ENCODE measurements around the gene RBBP5. TPM values are rescaled to one million over a fixed set of nuclear protein-coding genes. Genes with fewer than 3 reads are reported as not detected.

Gene RBBP5
- total RNA-seq, 4 donors from 2014 or later, result 11.8 to 18.1 (median 15.9) TPM

DNA sequence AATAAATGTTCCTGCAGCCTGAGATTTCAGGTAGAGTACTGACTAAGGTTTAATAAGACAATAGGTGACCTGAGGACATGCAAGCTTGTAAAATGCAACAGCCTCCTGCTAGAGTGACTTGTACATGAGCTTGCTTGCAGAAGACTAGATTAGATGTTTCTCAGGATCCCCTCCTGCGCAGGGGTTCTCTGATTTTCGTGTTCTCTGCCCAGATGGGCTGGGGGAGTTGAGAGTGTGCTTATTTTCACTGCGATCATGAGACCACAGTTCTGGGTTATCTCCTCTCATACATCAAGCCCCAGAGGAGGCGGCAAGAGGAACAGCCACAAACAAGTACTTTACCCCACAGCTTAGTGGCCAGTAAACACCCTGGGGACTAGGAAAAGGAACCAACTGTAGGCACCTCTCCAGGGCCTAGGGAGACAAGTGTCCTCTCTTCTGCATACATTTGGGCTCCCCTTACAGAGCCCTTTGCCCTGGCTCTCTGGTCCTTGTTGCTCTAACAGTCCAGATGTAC, 45.5 kb downstream of the RBBP5 start:
- no peaks in the 10 kb centered on the region for H3K36me3 ChIP-seq
- no peak overlapping the region for H3K4me3 ChIP-seq
- 81 to 100% methylated on average over 1 to 4 of the region's 4 CpGs for WGBS, 2 donors (ENCODE audit: low coverage in 1 of 2)
- ATAC-seq, result no peak
- no peaks in the 10 kb centered on the region for H3K27me3 ChIP-seq
- no peaks in the 10 kb centered on the region for H3K4me1 ChIP-seq
- no peak overlapping the region for H3K27ac ChIP-seq
- no peaks in the 10 kb centered on the region for H3K9me3 ChIP-seq
- TF ChIP-seq, protein P1, sequence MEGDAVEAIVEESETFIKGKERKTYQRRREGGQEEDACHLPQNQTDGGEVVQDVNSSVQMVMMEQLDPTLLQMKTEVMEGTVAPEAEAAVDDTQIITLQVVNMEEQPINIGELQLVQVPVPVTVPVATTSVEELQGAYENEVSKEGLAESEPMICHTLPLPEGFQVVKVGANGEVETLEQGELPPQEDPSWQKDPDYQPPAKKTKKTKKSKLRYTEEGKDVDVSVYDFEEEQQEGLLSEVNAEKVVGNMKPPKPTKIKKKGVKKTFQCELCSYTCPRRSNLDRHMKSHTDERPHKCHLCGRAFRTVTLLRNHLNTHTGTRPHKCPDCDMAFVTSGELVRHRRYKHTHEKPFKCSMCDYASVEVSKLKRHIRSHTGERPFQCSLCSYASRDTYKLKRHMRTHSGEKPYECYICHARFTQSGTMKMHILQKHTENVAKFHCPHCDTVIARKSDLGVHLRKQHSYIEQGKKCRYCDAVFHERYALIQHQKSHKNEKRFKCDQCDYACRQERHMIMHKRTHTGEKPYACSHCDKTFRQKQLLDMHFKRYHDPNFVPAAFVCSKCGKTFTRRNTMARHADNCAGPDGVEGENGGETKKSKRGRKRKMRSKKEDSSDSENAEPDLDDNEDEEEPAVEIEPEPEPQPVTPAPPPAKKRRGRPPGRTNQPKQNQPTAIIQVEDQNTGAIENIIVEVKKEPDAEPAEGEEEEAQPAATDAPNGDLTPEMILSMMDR (IDR thresholded peaks at IDR 0.05), result no peak
- TF ChIP-seq EP300 (IDR thresholded peaks at IDR 0.05) (no peak), POLR2AphosphoS5 (IDR thresholded peaks at IDR 0.05) (no peak), POLR2A (IDR thresholded peaks at IDR 0.05) (no peak)

DNA sequence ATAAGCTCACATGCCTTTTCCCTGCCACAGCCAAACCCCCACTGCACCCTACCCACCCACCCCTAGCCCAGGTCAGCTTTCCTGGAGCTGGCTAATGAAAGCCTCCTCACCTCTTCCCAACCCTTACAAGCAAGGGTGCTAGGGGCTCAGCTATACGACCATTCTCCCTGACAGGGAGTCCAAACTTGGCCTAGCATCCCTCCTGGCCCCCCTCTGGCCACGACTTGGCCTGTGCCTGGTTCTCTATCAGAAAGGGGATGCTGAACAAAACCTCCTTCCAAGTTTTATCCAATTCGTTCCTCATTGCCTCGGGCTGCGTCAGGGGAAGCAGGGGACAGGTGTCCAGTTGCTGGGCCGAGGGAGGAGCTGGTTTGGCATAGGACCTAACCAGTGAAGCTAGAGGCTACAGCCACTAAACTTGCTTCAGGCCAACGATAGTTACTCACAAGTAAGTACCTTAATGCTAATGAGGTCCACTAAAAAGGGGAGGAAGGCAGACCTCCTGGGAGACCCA, 46.1 kb downstream of the RBBP5 start:
- TF ChIP-seq POLR2A (IDR thresholded peaks at IDR 0.05) (no peak), EP300 (IDR thresholded peaks at IDR 0.05) (no peak), POLR2AphosphoS5 (IDR thresholded peaks at IDR 0.05) (no peak)
- TF ChIP-seq, protein P1 (IDR thresholded peaks at IDR 0.05), result no peak
- H3K27me3 ChIP-seq, result no peaks in the 10 kb centered on the region
- H3K9me3 ChIP-seq, result no peaks in the 10 kb centered on the region
- H3K4me3 ChIP-seq, result no peak overlapping the region
- WGBS, 2 donors (ENCODE audit: low coverage in 1 of 2), result 50 to 80% methylated on average over 1 to 3 of the region's 7 CpGs
- no peaks in the 10 kb centered on the region for H3K36me3 ChIP-seq
- no peak overlapping the region for H3K27ac ChIP-seq
- H3K4me1 ChIP-seq, result no peaks in the 10 kb centered on the region
- no peak for ATAC-seq

DNA sequence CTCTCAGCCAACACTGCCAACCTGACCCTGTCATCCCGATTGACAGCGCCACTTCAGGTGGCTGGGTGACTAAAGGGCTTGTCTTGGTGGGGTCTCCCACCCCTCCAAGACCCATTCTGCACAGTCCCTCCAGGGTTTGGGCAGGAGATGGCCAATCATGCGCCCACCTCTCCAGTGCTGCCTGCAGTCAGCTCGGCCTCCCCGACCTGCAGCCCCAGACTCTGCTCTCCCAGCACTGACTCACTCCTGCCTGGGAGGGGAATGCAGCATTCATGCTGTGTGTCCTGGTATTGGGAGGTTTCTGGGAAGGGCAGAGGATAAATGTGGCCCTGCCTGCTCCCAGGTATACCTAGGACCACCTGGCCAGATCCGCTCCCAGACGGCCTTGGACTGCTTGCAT, 47.3 kb downstream of the RBBP5 start:
- Histone ChIP-seq H3K9me3 (no peaks in the 10 kb centered on the region), H3K27ac (no peak overlapping the region), H3K36me3 (no peaks in the 10 kb centered on the region), H3K4me1 (no peaks in the 10 kb centered on the region), H3K4me3 (no peak overlapping the region), H3K27me3 (no peaks in the 10 kb centered on the region)
- 80 to 100% methylated on average over 1 to 2 of the region's 7 CpGs for WGBS, 2 donors (ENCODE audit: low coverage in 1 of 2)
- no peak for ATAC-seq
- no peak for TF ChIP-seq POLR2A (IDR thresholded peaks at IDR 0.05)
- no peak for TF ChIP-seq POLR2AphosphoS5 (IDR thresholded peaks at IDR 0.05)
- TF ChIP-seq, protein P1 (IDR thresholded peaks at IDR 0.05), result no peak
- TF ChIP-seq EP300 (IDR thresholded peaks at IDR 0.05), result no peak

DNA sequence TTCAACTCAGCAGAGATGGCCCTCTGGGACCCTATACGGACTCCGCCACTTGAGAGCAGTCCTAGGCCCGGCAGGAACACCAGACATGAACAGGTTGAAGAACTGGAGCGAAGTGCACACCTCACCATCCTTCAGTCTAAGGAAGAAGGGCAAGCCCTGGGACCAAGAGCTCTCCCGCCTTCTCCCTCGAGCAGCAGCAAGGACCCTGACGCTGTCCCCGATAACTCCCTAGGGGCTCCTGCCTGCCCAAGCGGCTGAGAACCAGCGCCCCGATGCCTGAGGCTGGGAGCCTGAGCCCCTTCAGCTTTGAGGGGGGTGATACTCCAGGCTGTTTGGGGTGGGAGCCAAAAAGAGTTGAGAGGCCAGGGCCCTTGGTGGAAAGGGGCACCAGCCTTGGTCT, 47.7 kb downstream of the RBBP5 start:
- WGBS, 2 donors (ENCODE audit: low coverage in 1 of 2), result 100% methylated on average over 1 of the region's 11 CpGs; no CpG with 5 or more reads in 1 of the 2 donors

More for the DNA sequence above, 47.7 kb downstream of the RBBP5 start:
- ATAC-seq, result no peak
- no peak overlapping the region for H3K27ac ChIP-seq
- H3K4me1 ChIP-seq, result peaks cover 0 to 1% (median 0%) of the 10 kb centered on the region in 3 donors
- H3K4me3 ChIP-seq, result no peak overlapping the region
- no peaks in the 10 kb centered on the region for H3K9me3 ChIP-seq
- no peaks in the 10 kb centered on the region for H3K27me3 ChIP-seq
- no peak for TF ChIP-seq EP300 (IDR thresholded peaks at IDR 0.05)
- TF ChIP-seq, protein P1 (IDR thresholded peaks at IDR 0.05), result no peak
- TF ChIP-seq POLR2AphosphoS5 (IDR thresholded peaks at IDR 0.05), result no peak
- TF ChIP-seq POLR2A (IDR thresholded peaks at IDR 0.05), result no peak
- no peaks in the 10 kb centered on the region for H3K36me3 ChIP-seq
